Endothelial cell of umbilical vein (primary cell): ENCODE measurements around the gene PRDM16.

Experiments used
- JUN ChIP-seq: IDR thresholded peaks from 2 replicates; pipeline ENCODE4 v1.6.1; 2011; ENCODE audit warnings: borderline replicate concordance, low read depth; ENCODE audit not compliant: insufficient read length, insufficient read depth
- TF ChIP-seq, protein P1 (sequence below), 2 donors: IDR thresholded peaks; 1 replicate in 1 of 2; 2 replicates in 1 of 2; pipeline ENCODE4 v1.5.1; 2011; ENCODE audit warnings: low read length in 2 of 2, mild to moderate bottlenecking in 2 of 2, moderate library complexity in 2 of 2, control low read depth in 1 of 2, inconsistent platforms in 1 of 2, low read depth in 1 of 2; ENCODE audit not compliant: insufficient read depth in 1 of 2; ENCODE audit errors: extremely low read depth in 1 of 2
- TF ChIP-seq, protein P2 (sequence below): IDR thresholded peaks from 2 replicates; pipeline ENCODE4 v1.6.1; 2011; ENCODE audit not compliant: insufficient read depth, insufficient read length

DNA sequence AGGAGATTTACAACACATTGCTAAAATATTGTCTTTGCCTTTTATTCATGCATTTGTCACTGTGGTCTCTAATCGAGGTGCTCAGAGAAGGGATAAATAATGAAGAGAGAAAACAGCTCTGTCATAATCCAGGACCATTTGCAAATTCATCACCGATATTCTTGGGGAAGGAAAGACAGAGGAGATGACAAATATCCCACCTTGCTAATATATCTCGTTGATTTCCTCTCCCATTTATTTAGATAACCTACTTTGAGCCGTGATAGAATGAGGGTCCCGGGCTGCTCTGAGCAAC, 86.9 kb downstream of the PRDM16 start:
- TF ChIP-seq JUN = no peak
- TF ChIP-seq, protein P1, sequence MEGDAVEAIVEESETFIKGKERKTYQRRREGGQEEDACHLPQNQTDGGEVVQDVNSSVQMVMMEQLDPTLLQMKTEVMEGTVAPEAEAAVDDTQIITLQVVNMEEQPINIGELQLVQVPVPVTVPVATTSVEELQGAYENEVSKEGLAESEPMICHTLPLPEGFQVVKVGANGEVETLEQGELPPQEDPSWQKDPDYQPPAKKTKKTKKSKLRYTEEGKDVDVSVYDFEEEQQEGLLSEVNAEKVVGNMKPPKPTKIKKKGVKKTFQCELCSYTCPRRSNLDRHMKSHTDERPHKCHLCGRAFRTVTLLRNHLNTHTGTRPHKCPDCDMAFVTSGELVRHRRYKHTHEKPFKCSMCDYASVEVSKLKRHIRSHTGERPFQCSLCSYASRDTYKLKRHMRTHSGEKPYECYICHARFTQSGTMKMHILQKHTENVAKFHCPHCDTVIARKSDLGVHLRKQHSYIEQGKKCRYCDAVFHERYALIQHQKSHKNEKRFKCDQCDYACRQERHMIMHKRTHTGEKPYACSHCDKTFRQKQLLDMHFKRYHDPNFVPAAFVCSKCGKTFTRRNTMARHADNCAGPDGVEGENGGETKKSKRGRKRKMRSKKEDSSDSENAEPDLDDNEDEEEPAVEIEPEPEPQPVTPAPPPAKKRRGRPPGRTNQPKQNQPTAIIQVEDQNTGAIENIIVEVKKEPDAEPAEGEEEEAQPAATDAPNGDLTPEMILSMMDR (IDR thresholded peaks at IDR 0.05; ENCODE audit: extremely low read depth in 1 of 2, insufficient read depth in 1 of 2, low read depth in 1 of 2, low read length in 2 of 2) = no peak
- TF ChIP-seq, protein P2, sequence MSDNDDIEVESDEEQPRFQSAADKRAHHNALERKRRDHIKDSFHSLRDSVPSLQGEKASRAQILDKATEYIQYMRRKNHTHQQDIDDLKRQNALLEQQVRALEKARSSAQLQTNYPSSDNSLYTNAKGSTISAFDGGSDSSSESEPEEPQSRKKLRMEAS = no peak
